Lung (tissue), 12 donors: ENCODE results near the gene UTP18. TPM values are rescaled to one million over a fixed set of nuclear protein-coding genes. Genes with fewer than 3 reads are reported as not detected.
"Not testable (repeated sequence)": the region's sequence is repeated elsewhere in the genome, so short reads cannot be mapped to it uniquely, and the experiment has no call there.

Experiments used
- ATAC-seq: fragments of 200-7000 bp; cut with Tn5 transposase; one replicate; pipeline ENCODE4 v1.9.1; 2020; ENCODE audit warnings: moderate number of reproducible peaks; ENCODE audit not compliant: insufficient read depth, low FRiP score
- DNase-seq, 3 donors: peaks; one replicate each; pipeline ENCODE4 v3.0.0-alpha.2; 2013 to 2017
- H3K27ac ChIP-seq, 2 donors: one replicate each; pipeline ENCODE4 v1.5.1; 2013; ENCODE audit warnings: mild to moderate bottlenecking in 2 of 2, moderate library complexity in 2 of 2, control low read depth in 1 of 2, inconsistent platforms in 1 of 2, low read depth in 1 of 2, low read length in 1 of 2
- H3K27me3 ChIP-seq, 3 donors: one replicate each; pipeline ENCODE4 v1.5.1; 2013; ENCODE audit warnings: low read length in 2 of 3; ENCODE audit not compliant: control insufficient read depth in 3 of 3, insufficient read depth in 3 of 3
- H3K36me3 ChIP-seq, 4 donors: one replicate each; pipeline ENCODE4 v1.5.1; 2013; ENCODE audit warnings: low read length in 4 of 4, mild to moderate bottlenecking in 1 of 4, moderate library complexity in 1 of 4; ENCODE audit not compliant: control insufficient read depth in 4 of 4, insufficient read depth in 4 of 4
- H3K4me1 ChIP-seq, 5 donors: one replicate each; pipeline ENCODE4 v1.5.1; 2013; ENCODE audit warnings: low read length in 5 of 5, mild to moderate bottlenecking in 2 of 5, moderate library complexity in 1 of 5; ENCODE audit not compliant: control insufficient read depth in 5 of 5, insufficient read depth in 5 of 5
- H3K4me3 ChIP-seq: one replicate; pipeline ENCODE4 v1.5.1; 2013; ENCODE audit warnings: mild to moderate bottlenecking, control low read depth, moderate library complexity
- H3K9ac ChIP-seq, 2 donors: one replicate each; pipeline ENCODE4 v1.5.1; 2013; ENCODE audit warnings: low read length in 2 of 2, control low read depth in 1 of 2; ENCODE audit not compliant: insufficient read depth in 1 of 2
- H3K9me3 ChIP-seq, 4 donors: one replicate each; pipeline ENCODE4 v1.5.1; 2013; ENCODE audit warnings: low read length in 3 of 4, mild to moderate bottlenecking in 1 of 4, moderate library complexity in 1 of 4; ENCODE audit not compliant: control insufficient read depth in 4 of 4, insufficient read depth in 3 of 4
- CTCF ChIP-seq: IDR thresholded peaks from 2 replicates; pipeline ENCODE4 v1.5.1; 2012; ENCODE audit warnings: mild to moderate bottlenecking; ENCODE audit errors: control extremely low read depth, extremely low read depth
- WGBS, 2 donors: extraction: QIAGEN DNeasy Blood & Tissue Kit; methylation state at CpG; one replicate each; pipeline ENCODE4 v1.1.7; 2013; 5-methylcytosine and 5-hydroxymethylcytosine counted together
- polyA plus RNA-seq, 2 donors: library from polyadenylated mRNA; stranded (reverse); fragments of 200-250 nt; gene quantifications; one replicate each; pipeline ENCODE4 v1.2.1, GENCODE V29; 2013
- total RNA-seq, 2 donors: library from RNA; depleted of rRNA in 1 of 2; stranded (reverse); fragments of >200 nt in 1 of 2; gene quantifications; one replicate each; pipeline ENCODE4 v1.2.1, GENCODE V29; 2014 to 2021
- donor health status: control.
- donor health status: control.
- donor health status: Bipolar disorder and iron deficiency.
- donor health status: healthy.
- donor health status: DM: yes; HTN: yes; CAD: no.

Gene UTP18
- total and polyA plus RNA-seq, 4 donors, result 19.2 to 40.3 (median 28.0) TPM

GRCh38 chr17:51322390-51323029, 62.2 kb downstream of the UTP18 start:
- H3K4me1 ChIP-seq, result no peaks in the 10 kb centered on the region
- ATAC-seq (no peak), DNase-seq (peak in 2 of 3 donors; percentile 37 to 50)
- no peaks in the 10 kb centered on the region for H3K27me3 ChIP-seq
- H3K27ac ChIP-seq, result no peak overlapping the region
- TF ChIP-seq CTCF, result no peak
- peaks cover 0 to 8% (median 2%) of the 10 kb centered on the region in 4 donors for H3K9me3 ChIP-seq
- H3K4me3 ChIP-seq, result no peak overlapping the region
- WGBS, 2 donors, result 31 to 32% methylated on average over 3 of the region's 3 CpGs
- no peaks in the 10 kb centered on the region for H3K36me3 ChIP-seq
- H3K9ac ChIP-seq, result no peak overlapping the region

GRCh38 chr17:51325471-51325870, 65.1 kb downstream of the UTP18 start:
- 90% methylated on average over 7 of the region's 7 CpGs for WGBS, 2 donors
- ATAC-seq, result no peak
- H3K27me3 ChIP-seq, result no peaks in the 10 kb centered on the region
- H3K27ac ChIP-seq, result no peak overlapping the region
- no peak for DNase-seq
- TF ChIP-seq CTCF, result no peak
- no peak overlapping the region for H3K4me3 ChIP-seq
- H3K9me3 ChIP-seq, result no peaks in the 10 kb centered on the region
- no peak overlapping the region for H3K9ac ChIP-seq
- no peaks in the 10 kb centered on the region for H3K36me3 ChIP-seq
- no peaks in the 10 kb centered on the region for H3K4me1 ChIP-seq

DNA sequence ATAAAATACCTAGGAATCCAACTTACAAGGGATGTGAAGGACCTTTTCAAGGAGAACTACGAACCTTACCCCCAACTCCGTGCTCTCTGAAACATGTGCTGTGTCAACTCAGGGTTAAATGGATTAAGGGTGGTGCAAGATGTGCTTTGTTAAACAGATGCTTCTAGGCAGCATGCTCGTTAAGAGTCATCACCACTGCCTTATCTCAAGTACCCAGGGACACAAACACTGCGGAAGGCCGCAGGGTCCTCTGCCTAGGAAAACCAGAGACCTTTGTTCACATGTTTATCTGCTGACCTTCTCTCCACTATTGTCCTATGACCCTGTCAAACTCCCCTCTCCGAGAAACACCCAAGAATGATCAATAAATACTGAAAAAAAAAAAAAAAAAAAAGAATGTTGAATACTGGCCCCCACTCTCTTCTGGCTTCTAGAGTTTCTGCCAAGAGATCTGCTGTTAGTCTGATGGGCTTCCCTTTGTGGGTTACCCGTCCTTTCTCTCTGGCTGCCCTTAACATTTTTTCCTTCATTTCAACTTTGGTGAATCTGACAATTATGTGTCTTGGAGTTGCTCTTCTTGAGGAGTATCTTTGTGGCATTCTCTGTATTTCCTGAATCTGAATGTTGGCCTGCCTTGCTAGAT, 70.6 kb downstream of the UTP18 start:
- not testable (repeated sequence) for H3K4me1 ChIP-seq, H3K9me3 ChIP-seq, H3K9ac ChIP-seq, H3K4me3 ChIP-seq, H3K27me3 ChIP-seq, H3K36me3 ChIP-seq, ATAC-seq, DNase-seq, H3K27ac ChIP-seq
- WGBS, 2 donors, result 48 to 66% methylated on average over 7 of the region's 7 CpGs

- no peak for TF ChIP-seq CTCF
- no peak overlapping the region for H3K27ac ChIP-seq
- no peaks in the 10 kb centered on the region for H3K4me1 ChIP-seq
- no peaks in the 10 kb centered on the region for H3K9me3 ChIP-seq
- no peak overlapping the region for H3K9ac ChIP-seq
- no peak for DNase-seq
- H3K4me3 ChIP-seq, result no peak overlapping the region
- H3K27me3 ChIP-seq, result no peaks in the 10 kb centered on the region
- H3K36me3 ChIP-seq, result no peaks in the 10 kb centered on the region
- ATAC-seq, result no peak
- 84 to 85% methylated on average over 3 of the region's 3 CpGs for WGBS, 2 donors
Observed at GRCh38 chr17:51335006-51335590, 74.8 kb downstream of the UTP18 start.
